Subcutaneous abdominal adipose tissue (tissue), 5 donors: ENCODE data around the gene PPP1R1C.

ENCODE experiments used
- H3K27ac ChIP-seq: one replicate; pipeline ENCODE4 v1.7.0; 2013; ENCODE audit warnings: low read depth, mild to moderate bottlenecking, inconsistent platforms, low read length, moderate library complexity
- H3K27me3 ChIP-seq, 5 donors: one replicate each; pipeline ENCODE4 v1.7.0; 2013; ENCODE audit warnings: low read length in 5 of 5, inconsistent platforms in 1 of 5; ENCODE audit not compliant: control insufficient read depth in 5 of 5, insufficient read depth in 4 of 5
- H3K36me3 ChIP-seq, 5 donors: one replicate each; pipeline ENCODE4 v1.7.0; 2013; ENCODE audit warnings: low read length in 5 of 5; ENCODE audit not compliant: control insufficient read depth in 5 of 5, insufficient read depth in 5 of 5
- H3K4me1 ChIP-seq, 5 donors: one replicate each; pipeline ENCODE4 v1.7.0; 2013; ENCODE audit warnings: low read length in 5 of 5, mild to moderate bottlenecking in 3 of 5, moderate library complexity in 1 of 5; ENCODE audit not compliant: control insufficient read depth in 5 of 5, insufficient read depth in 5 of 5
- H3K4me3 ChIP-seq, 5 donors: one replicate each; pipeline ENCODE4 v1.7.0; 2013; ENCODE audit warnings: low read length in 5 of 5, low read depth in 1 of 5
- H3K9ac ChIP-seq, 5 donors: one replicate each; pipeline ENCODE4 v1.7.0; 2013; ENCODE audit warnings: low read length in 5 of 5, mild to moderate bottlenecking in 4 of 5, moderate library complexity in 3 of 5
- H3K9me3 ChIP-seq, 5 donors: one replicate each; pipeline ENCODE4 v1.7.0; 2013; ENCODE audit warnings: low read length in 5 of 5; ENCODE audit not compliant: control insufficient read depth in 5 of 5
- donor health status: healthy.
- donor health status: healthy.
- donor health status: healthy.
- donor health status: healthy.
- donor health status: healthy.

PPP1R1C gene

GRCh38 chr2:182166406-182166805, 180.8 kb downstream of the PPP1R1C start:
- Histone ChIP-seq H3K36me3 (no peaks in the 10 kb centered on the region), H3K4me1 (no peaks in the 10 kb centered on the region), H3K4me3 (no peak overlapping the region), H3K27me3 (no peaks in the 10 kb centered on the region), H3K9me3 (no peaks in the 10 kb centered on the region), H3K27ac (no peak overlapping the region), H3K9ac (no peak overlapping the region)

- no peaks in the 10 kb centered on the region for H3K9me3 ChIP-seq
- H3K9ac ChIP-seq, result no peak overlapping the region
- H3K4me3 ChIP-seq, result no peak overlapping the region
- H3K27me3 ChIP-seq, result no peaks in the 10 kb centered on the region
- H3K27ac ChIP-seq, result no peak overlapping the region
- no peaks in the 10 kb centered on the region for H3K36me3 ChIP-seq
- H3K4me1 ChIP-seq, result no peaks in the 10 kb centered on the region
These were observed 181.2 kb downstream of the PPP1R1C start for GRCh38 chr2:182166841-182167240.
